Activated T-helper 1 cell treated with anti-CD3 and anti-CD28 coated beads, Interleukin-12 subunit alpha, Interleukin-12 subunit beta, Interleukin-2, Interleukin-4 antibody, amounts not matched to agents 30 ng/mL and 10 ng/mL and 1 ng/mL, durations not matched to agents 14 hours and 24 hours and 36 hours (primary cell): ENCODE results near the gene OPRL1. TPM values are rescaled to one million over a fixed set of nuclear protein-coding genes. Genes with fewer than 3 reads are reported as not detected.

ENCODE experiments used
- DNase-seq: peaks from one replicate; pipeline ENCODE4 v3.0.0; 2021; ENCODE audit warnings: low spot score
- H3K27ac Mint-ChIP-seq: one replicate; pipeline ENCODE4 v1.8.0; 2021; ENCODE audit warnings: mild to moderate bottlenecking, mixed read lengths
- H3K27me3 Mint-ChIP-seq: one replicate; pipeline ENCODE4 v1.8.0; 2022; ENCODE audit warnings: mild to moderate bottlenecking, moderate library complexity, mixed read lengths; ENCODE audit not compliant: insufficient read depth
- H3K36me3 Mint-ChIP-seq: one replicate; pipeline ENCODE4 v1.8.0; 2021; ENCODE audit warnings: low read depth, mixed read lengths
- H3K4me1 Mint-ChIP-seq: one replicate; pipeline ENCODE4 v1.8.0; 2021; ENCODE audit warnings: low read depth, mixed read lengths
- H3K4me3 Mint-ChIP-seq: one replicate; pipeline ENCODE4 v1.8.0; 2021; ENCODE audit warnings: mild to moderate bottlenecking, moderate library complexity, mixed read lengths
- H3K9me3 Mint-ChIP-seq: one replicate; pipeline ENCODE4 v1.8.0; 2021; ENCODE audit warnings: mixed read lengths
- intact Hi-C: fragments of 100-400 bp; cut with micrococcal nuclease; formaldehyde crosslinking; loops from one replicate; pipeline ENCODE4 v1.15.1; 2024
- total RNA-seq: library from RNA; stranded (reverse); gene quantifications from 2 replicates; pipeline ENCODE4 v1.2.3, GENCODE V29; 2022

Gene OPRL1
- total RNA-seq, 1 donor from 2014 or later: 0.16 TPM

GRCh38 chr20:64092258-64093012, 12.6 kb downstream of the OPRL1 start:
- H3K27ac Mint-ChIP-seq: no peak overlapping the region
- no peaks in the 10 kb centered on the region for H3K4me1 Mint-ChIP-seq
- H3K36me3 Mint-ChIP-seq: no peaks in the 10 kb centered on the region
- intact Hi-C loops: no loop called here
- H3K4me3 Mint-ChIP-seq: no peak overlapping the region
- peaks cover 8% of the 10 kb centered on the region for H3K9me3 Mint-ChIP-seq
- DNase-seq: no peak
- H3K27me3 Mint-ChIP-seq: peaks cover 5% of the 10 kb centered on the region

- DNase-seq: no peak
- peaks cover 5% of the 10 kb centered on the region for H3K9me3 Mint-ChIP-seq
- peaks cover 4% of the 10 kb centered on the region for H3K27me3 Mint-ChIP-seq
- no peaks in the 10 kb centered on the region for H3K36me3 Mint-ChIP-seq
- H3K4me1 Mint-ChIP-seq: no peaks in the 10 kb centered on the region
- intact Hi-C loops: no loop called here
- H3K4me3 Mint-ChIP-seq: no peak overlapping the region
- peak overlapping the region; percentile 13 for H3K27ac Mint-ChIP-seq
Observed at GRCh38 chr20:64093013-64093503, 13.2 kb downstream of the OPRL1 start.

- intact Hi-C loops: no loop called here
- no peaks in the 10 kb centered on the region for H3K4me1 Mint-ChIP-seq
- H3K27ac Mint-ChIP-seq: no peak overlapping the region
- DNase-seq: no peak
- H3K9me3 Mint-ChIP-seq: peaks cover 5% of the 10 kb centered on the region
- H3K36me3 Mint-ChIP-seq: no peaks in the 10 kb centered on the region
- no peak overlapping the region for H3K4me3 Mint-ChIP-seq
- no peaks in the 10 kb centered on the region for H3K27me3 Mint-ChIP-seq
Observed at GRCh38 chr20:64095455-64095854, 15.6 kb downstream of the OPRL1 start.

- Mint-ChIP-seq H3K36me3 (no peaks in the 10 kb centered on the region), H3K27me3 (peaks cover 2% of the 10 kb centered on the region), H3K9me3 (peaks cover 5% of the 10 kb centered on the region), H3K27ac (no peak overlapping the region), H3K4me3 (no peak overlapping the region), H3K4me1 (peaks cover under 1% of the 10 kb centered on the region)
- intact Hi-C loops: no loop called here
- no peak for DNase-seq
Observed at GRCh38 chr20:64095927-64096326, 16.0 kb downstream of the OPRL1 start.

GRCh38 chr20:64096535-64096934, 16.7 kb downstream of the OPRL1 start:
- Mint-ChIP-seq H3K27ac (no peak overlapping the region), H3K4me3 (no peak overlapping the region), H3K4me1 (peaks cover 6% of the 10 kb centered on the region), H3K36me3 (no peaks in the 10 kb centered on the region), H3K27me3 (peaks cover 8% of the 10 kb centered on the region), H3K9me3 (peaks cover 5% of the 10 kb centered on the region)
- DNase-seq: no peak
- intact Hi-C loops: no loop called here

GRCh38 chr20:64098471-64099013, 18.7 kb downstream of the OPRL1 start:
- Mint-ChIP-seq H3K4me3 (no peak overlapping the region), H3K27me3 (peaks cover 18% of the 10 kb centered on the region), H3K36me3 (no peaks in the 10 kb centered on the region), H3K4me1 (peaks cover 7% of the 10 kb centered on the region), H3K9me3 (peaks cover 5% of the 10 kb centered on the region), H3K27ac (no peak overlapping the region)
- intact Hi-C loops: no loop called here
- DNase-seq: no peak

- Mint-ChIP-seq H3K27me3 (peaks cover 21% of the 10 kb centered on the region), H3K4me3 (no peak overlapping the region), H3K36me3 (no peaks in the 10 kb centered on the region), H3K4me1 (peaks cover 7% of the 10 kb centered on the region), H3K9me3 (peaks cover 5% of the 10 kb centered on the region), H3K27ac (no peak overlapping the region)
- no peak for DNase-seq
- intact Hi-C loops: no loop called here
Observed at GRCh38 chr20:64099086-64099786, 19.4 kb downstream of the OPRL1 start.

GRCh38 chr20:64099880-64100565, 20.1 kb downstream of the OPRL1 start:
- peaks cover 7% of the 10 kb centered on the region for H3K4me1 Mint-ChIP-seq
- peaks cover 5% of the 10 kb centered on the region for H3K9me3 Mint-ChIP-seq
- no peak for DNase-seq
- no peak overlapping the region for H3K4me3 Mint-ChIP-seq
- peaks cover 21% of the 10 kb centered on the region for H3K27me3 Mint-ChIP-seq
- no peak overlapping the region for H3K27ac Mint-ChIP-seq
- no peaks in the 10 kb centered on the region for H3K36me3 Mint-ChIP-seq
- intact Hi-C loops: no loop called here

- Mint-ChIP-seq H3K36me3 (no peaks in the 10 kb centered on the region), H3K9me3 (peaks cover 5% of the 10 kb centered on the region), H3K27me3 (peaks cover 21% of the 10 kb centered on the region), H3K4me1 (peaks cover 7% of the 10 kb centered on the region), H3K27ac (no peak overlapping the region), H3K4me3 (no peak overlapping the region)
- no peak for DNase-seq
- intact Hi-C loops: no loop called here
Observed at GRCh38 chr20:64100566-64100888, 20.6 kb downstream of the OPRL1 start.

GRCh38 chr20:64100946-64101688, 21.2 kb downstream of the OPRL1 start:
- peaks cover 21% of the 10 kb centered on the region for H3K27me3 Mint-ChIP-seq
- H3K4me1 Mint-ChIP-seq: peaks cover 7% of the 10 kb centered on the region
- peaks cover 5% of the 10 kb centered on the region for H3K9me3 Mint-ChIP-seq
- H3K4me3 Mint-ChIP-seq: peak overlapping the region; percentile 40
- no peak for DNase-seq
- intact Hi-C loops: no loop called here
- H3K27ac Mint-ChIP-seq: no peak overlapping the region
- H3K36me3 Mint-ChIP-seq: no peaks in the 10 kb centered on the region

- Mint-ChIP-seq H3K27ac (no peak overlapping the region), H3K36me3 (no peaks in the 10 kb centered on the region), H3K4me1 (peaks cover 7% of the 10 kb centered on the region), H3K9me3 (peaks cover under 1% of the 10 kb centered on the region), H3K27me3 (peaks cover 21% of the 10 kb centered on the region), H3K4me3 (peak overlapping the region; percentile 40)
- intact Hi-C loops: loop anchor here (1.0 kb wide), 1 partner anchor 18 kb away; no protein-coding TSS in a partner anchor
- DNase-seq: peak; percentile 41
Observed at GRCh38 chr20:64101731-64102621, 22.1 kb downstream of the OPRL1 start.
